Stimulated activated naive CD8-positive, alpha-beta T cell treated with anti-CD3 and anti-CD28 coated beads, Interleukin-15, Interleukin-2, amounts not matched to agents 100 ng/mL and 50 ng/mL, for 24 hours (primary cell): Measurements from ENCODE around the gene NOS1.
"Not testable (repeated sequence)": the region's sequence is repeated elsewhere in the genome, so short reads cannot be mapped to it uniquely, and the experiment has no call there.

ENCODE experiments used
- H3K27ac Mint-ChIP-seq: one replicate; pipeline ENCODE4 v1.8.0; 2021; ENCODE audit warnings: mild to moderate bottlenecking, mixed read lengths
- H3K27me3 Mint-ChIP-seq: one replicate; pipeline ENCODE4 v1.8.0; 2021; ENCODE audit warnings: mixed read lengths
- H3K36me3 Mint-ChIP-seq: one replicate; pipeline ENCODE4 v1.8.0; 2021; ENCODE audit warnings: low read depth, mixed read lengths
- H3K4me1 Mint-ChIP-seq: one replicate; pipeline ENCODE4 v1.8.0; 2021; ENCODE audit warnings: low read depth, mixed read lengths
- H3K4me3 Mint-ChIP-seq: one replicate; pipeline ENCODE4 v1.8.0; 2021; ENCODE audit warnings: mild to moderate bottlenecking, mixed read lengths
- H3K9me3 Mint-ChIP-seq: one replicate; pipeline ENCODE4 v1.8.0; 2021; ENCODE audit warnings: mixed read lengths

Gene NOS1

DNA sequence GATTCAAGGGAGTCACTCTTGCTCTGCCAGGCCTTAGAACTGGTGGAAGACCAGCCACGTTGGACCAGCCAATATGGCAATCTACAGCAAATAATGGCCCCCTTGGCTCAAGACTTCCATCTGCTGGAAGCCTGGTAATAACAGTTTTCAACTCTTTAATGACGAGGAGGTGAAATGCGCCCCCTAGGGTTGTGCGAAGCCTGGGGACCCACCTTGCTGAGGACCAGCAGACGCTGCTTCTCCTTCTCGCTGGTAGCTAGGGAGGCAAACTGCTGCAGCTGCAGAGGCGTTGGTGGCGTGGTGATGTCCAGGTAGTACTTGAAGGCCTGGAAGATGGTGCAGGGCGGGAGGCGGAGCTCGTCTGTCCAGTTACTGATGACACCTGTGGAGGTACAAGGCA lies 129.7 kb downstream of the NOS1 start:
- no peaks in the 10 kb centered on the region for H3K36me3 Mint-ChIP-seq
- H3K4me1 Mint-ChIP-seq, result no peaks in the 10 kb centered on the region
- no peak overlapping the region for H3K27ac Mint-ChIP-seq
- no peak overlapping the region for H3K4me3 Mint-ChIP-seq
- H3K9me3 Mint-ChIP-seq, result no peaks in the 10 kb centered on the region
- H3K27me3 Mint-ChIP-seq, result peaks cover 25% of the 10 kb centered on the region

DNA sequence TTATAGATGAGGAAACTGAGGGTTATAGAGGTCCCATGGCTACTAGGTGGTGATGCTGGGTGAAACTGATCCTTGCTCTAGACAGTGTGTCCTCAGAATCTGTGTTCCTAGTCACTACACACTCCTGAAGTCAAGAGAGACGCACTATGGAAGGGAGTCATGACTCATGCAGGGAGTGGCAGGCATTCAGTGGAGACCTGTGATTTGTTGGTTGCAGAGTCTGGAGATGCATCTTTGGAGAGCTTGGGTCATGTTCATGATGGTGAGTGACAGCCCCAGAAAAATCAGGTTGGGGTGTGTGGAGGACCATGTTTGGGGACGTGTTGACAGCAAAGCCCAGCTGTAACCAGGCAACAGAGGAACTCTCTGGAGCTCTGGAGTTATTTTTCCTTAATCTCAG lies 133.2 kb downstream of the NOS1 start:
- Mint-ChIP-seq H3K27ac (no peak overlapping the region), H3K36me3 (no peaks in the 10 kb centered on the region), H3K9me3 (no peaks in the 10 kb centered on the region), H3K4me1 (no peaks in the 10 kb centered on the region), H3K4me3 (no peak overlapping the region), H3K27me3 (peaks cover 15% of the 10 kb centered on the region)

DNA sequence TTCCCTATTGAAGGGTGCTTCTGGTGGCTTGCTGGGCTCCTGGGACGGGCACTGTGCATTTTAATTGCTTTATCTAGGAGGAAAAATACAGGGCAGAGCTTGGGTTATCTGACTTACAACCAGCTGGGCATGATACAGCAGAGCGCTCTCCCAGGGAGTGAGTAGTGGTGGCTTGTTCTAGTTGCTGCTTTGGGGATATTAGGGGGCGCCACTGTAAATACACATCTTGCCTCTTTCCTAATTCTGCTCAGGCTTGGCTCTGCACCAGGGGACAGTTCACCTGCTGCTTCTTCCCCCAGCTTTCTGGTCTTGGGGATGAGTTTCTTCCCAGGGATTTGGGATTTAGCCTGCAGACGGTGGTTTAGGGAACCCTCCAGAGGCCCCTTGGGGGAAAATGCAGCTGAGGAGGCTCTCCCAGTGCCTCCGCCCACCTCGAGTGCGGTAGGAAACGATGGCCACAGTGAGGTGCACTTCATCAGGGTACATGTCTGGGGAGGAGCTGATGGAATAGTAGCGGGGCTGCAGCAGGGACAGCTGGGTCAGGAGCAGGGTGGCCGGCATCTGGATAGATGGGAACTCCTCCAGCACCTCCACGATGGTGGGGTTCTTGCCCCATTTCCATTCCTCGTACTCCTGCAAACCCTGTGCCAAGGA lies 134.3 kb downstream of the NOS1 start:
- Mint-ChIP-seq H3K4me1 (no peaks in the 10 kb centered on the region), H3K27me3 (peaks cover 13% of the 10 kb centered on the region), H3K36me3 (no peaks in the 10 kb centered on the region), H3K4me3 (no peak overlapping the region), H3K27ac (no peak overlapping the region), H3K9me3 (no peaks in the 10 kb centered on the region)

DNA sequence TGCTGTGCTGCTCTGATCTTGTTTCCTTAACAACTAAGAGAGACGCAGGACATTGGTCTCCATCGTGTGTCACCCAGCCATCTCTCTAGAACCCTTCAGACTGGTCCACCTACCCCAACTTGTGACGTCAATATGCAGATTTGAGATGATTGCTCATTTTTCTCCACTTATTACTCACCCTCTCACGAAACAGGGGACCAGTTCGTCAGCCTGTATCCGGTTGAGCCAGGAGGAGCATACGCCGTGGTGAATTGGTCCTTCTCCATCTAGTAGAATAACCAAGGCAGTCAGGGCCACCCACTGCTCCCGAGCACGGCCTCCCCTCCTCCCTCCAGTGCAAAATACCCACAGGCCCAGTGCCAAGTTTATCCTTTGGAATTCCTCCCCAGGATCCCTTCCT lies 134.9 kb downstream of the NOS1 start:
- H3K27me3 Mint-ChIP-seq, result peaks cover 8% of the 10 kb centered on the region
- H3K4me1 Mint-ChIP-seq, result no peaks in the 10 kb centered on the region
- H3K27ac Mint-ChIP-seq, result no peak overlapping the region
- no peak overlapping the region for H3K4me3 Mint-ChIP-seq
- H3K36me3 Mint-ChIP-seq, result no peaks in the 10 kb centered on the region
- no peaks in the 10 kb centered on the region for H3K9me3 Mint-ChIP-seq

DNA sequence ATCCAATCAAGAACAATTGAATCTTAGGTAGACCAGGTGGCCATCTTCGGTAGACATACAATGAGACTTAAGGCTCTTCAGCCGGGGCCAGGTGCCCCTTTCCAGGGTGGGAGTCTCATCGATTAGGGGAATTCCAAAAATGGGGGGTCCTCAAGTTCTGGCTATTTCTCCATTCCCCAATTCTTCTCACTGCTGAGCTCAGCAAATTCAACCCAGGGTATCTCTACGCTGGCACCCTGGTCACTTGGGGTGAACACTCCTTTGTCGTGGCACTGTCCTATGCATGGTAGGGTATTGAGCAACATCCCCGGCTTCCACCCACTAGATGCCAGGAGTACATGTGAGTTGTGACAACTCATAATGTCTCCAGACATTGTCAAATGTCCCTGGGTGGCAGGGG lies 136.2 kb downstream of the NOS1 start:
- Mint-ChIP-seq H3K27ac (no peak overlapping the region), H3K4me1 (no peaks in the 10 kb centered on the region), H3K4me3 (no peak overlapping the region), H3K36me3 (no peaks in the 10 kb centered on the region), H3K27me3 (peaks cover 8% of the 10 kb centered on the region), H3K9me3 (no peaks in the 10 kb centered on the region)

DNA sequence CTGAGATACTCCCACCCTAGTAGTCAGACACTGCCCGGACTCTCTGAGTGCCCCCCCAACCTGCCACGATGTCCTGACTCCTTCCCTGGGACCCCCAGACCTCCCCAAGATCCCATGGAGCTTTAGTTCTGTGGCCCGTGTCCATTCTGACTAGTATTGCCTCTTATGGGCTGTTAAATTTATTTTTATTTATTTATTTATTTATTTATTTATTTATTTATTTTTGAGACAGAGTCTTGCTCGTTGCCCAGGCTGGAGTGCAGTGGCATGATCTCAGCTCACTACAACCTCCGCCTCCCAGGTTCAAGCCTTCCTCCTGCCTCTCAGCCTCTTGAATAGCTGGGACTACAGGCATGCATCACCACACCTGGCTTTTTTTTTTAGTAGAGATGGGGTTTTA lies 140.5 kb downstream of the NOS1 start:
- not testable (repeated sequence) for H3K9me3 Mint-ChIP-seq, H3K27ac Mint-ChIP-seq, H3K36me3 Mint-ChIP-seq, H3K4me1 Mint-ChIP-seq, H3K27me3 Mint-ChIP-seq, H3K4me3 Mint-ChIP-seq

DNA sequence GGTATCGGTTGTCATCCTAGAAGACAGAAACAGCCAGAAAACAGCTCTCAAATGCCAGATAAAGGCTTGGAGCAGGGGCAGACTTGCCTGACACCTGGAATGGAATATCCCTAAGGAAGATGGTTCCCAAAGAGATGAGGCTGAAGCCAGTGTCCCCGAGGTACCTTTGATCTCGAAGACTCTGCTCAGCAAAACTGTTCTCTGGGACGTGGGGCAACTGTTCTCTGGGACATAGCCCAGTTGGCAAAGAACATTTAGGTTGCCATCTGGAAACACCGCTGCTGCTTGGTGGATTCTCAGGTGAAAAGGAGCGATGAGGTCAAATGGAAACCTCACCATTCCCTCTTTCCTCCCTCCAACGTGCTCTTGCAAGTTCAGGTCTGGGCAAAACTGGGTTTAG lies 143.3 kb downstream of the NOS1 start:
- Mint-ChIP-seq H3K27me3 (peaks cover 4% of the 10 kb centered on the region), H3K4me1 (no peaks in the 10 kb centered on the region), H3K9me3 (no peaks in the 10 kb centered on the region), H3K36me3 (no peaks in the 10 kb centered on the region), H3K4me3 (no peak overlapping the region), H3K27ac (no peak overlapping the region)

DNA sequence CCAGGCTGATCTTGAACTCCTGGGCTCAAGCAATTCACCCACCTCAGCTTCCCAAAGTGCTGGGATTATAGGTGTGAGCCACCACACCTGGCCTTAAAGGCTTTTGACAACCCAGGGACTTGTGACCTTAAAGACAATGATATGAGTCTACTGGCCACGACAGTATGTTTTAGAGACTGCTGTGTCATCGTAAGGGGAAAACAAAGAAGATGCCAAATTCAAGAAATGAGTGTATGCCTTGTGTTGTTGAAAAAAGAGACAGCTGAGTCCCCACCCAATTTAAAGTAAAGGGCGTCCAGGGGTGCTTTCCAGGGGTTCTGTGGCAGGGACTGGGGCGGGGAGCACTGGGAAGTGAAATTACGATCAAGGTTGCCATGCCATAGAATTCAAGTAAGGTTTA lies 144.7 kb downstream of the NOS1 start:
- H3K36me3 Mint-ChIP-seq, result no peaks in the 10 kb centered on the region

DNA sequence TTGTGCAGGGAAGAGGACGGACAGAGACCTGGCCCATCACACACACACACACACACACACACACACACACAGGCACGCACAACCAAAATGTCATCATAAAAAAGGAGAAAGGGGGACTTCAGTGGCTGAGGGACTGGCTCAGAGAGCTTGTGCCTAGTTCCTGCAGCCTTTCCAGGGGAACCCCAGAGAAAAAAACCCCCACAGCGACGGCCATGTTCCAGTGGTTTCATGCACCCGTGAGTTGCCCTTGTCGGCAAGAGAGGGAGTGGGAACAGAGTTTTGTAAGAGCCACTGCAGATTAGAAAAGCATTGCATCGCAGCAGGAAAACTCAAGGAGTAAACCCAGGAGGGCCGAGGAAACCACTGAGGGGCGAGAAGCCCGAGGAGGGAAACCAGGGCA lies 146.6 kb downstream of the NOS1 start:
- no peak overlapping the region for H3K4me3 Mint-ChIP-seq
- no peak overlapping the region for H3K27ac Mint-ChIP-seq
- no peaks in the 10 kb centered on the region for H3K36me3 Mint-ChIP-seq
- peaks cover 11% of the 10 kb centered on the region for H3K27me3 Mint-ChIP-seq
- H3K4me1 Mint-ChIP-seq, result no peaks in the 10 kb centered on the region
- H3K9me3 Mint-ChIP-seq, result no peaks in the 10 kb centered on the region

More for the DNA sequence above, 144.7 kb downstream of the NOS1 start:
- no peaks in the 10 kb centered on the region for H3K9me3 Mint-ChIP-seq
- no peaks in the 10 kb centered on the region for H3K4me1 Mint-ChIP-seq
- H3K4me3 Mint-ChIP-seq, result no peak overlapping the region
- H3K27ac Mint-ChIP-seq, result no peak overlapping the region
- H3K27me3 Mint-ChIP-seq, result peaks cover 11% of the 10 kb centered on the region

DNA sequence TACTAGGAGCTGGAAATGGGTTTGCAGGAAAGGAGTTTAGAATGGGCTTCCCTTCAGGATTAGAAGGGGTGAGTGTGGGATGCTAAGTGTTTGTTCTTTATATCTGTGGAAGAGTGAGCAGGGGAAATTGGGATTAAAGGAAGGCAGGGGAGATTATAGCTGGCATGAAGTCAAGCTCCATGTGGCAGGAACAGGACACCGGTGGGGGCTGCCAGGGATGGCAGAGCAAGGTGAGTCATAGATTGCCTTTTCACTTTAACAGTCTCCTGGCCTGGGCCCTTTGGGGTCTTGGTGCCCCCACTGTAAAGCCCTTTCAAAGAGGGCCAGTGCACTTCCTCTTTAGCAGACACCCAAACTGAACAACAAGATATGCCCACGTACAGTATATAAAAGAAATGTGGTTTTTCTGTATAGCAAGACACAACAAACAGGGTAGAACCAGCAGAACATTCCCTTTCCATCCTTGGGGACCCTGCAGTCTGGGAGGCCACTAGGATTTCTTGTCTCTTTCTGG lies 148.1 kb downstream of the NOS1 start:
- Mint-ChIP-seq H3K4me3 (no peak overlapping the region), H3K9me3 (no peaks in the 10 kb centered on the region), H3K27ac (no peak overlapping the region), H3K4me1 (no peaks in the 10 kb centered on the region), H3K36me3 (no peaks in the 10 kb centered on the region), H3K27me3 (peaks cover 8% of the 10 kb centered on the region)

DNA sequence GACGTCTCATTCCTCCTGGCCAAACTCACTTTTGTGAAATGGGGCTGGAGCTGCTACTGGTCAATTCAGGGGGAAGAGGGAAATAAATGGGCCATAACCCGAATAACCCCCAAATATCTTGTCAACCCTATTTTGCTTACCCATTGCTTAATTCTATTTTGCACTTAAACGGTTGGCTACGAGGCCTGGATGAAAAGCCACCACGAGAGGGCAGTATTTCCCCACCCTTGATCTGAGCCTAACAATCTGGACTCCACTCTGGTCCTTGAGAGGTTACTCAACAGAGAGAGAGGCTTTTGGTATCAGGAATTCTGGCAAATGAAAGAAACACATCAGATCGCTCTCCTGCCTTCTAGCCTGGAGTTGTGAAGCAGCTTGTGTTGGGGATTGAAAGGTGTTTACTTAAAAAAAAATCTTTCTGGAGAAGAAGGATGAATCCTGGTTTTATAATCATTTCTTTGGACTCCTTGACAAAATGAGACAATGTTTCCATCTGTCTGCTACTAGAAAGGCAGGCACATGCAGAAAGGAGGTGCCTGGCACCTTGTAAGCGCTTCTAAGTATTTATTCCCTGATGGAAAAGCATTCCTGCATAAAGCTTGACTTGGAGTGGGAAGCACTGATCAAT lies 148.7 kb downstream of the NOS1 start:
- Mint-ChIP-seq H3K36me3 (no peaks in the 10 kb centered on the region), H3K4me1 (no peaks in the 10 kb centered on the region), H3K4me3 (no peak overlapping the region), H3K27me3 (peaks cover 8% of the 10 kb centered on the region), H3K9me3 (no peaks in the 10 kb centered on the region), H3K27ac (no peak overlapping the region)

DNA sequence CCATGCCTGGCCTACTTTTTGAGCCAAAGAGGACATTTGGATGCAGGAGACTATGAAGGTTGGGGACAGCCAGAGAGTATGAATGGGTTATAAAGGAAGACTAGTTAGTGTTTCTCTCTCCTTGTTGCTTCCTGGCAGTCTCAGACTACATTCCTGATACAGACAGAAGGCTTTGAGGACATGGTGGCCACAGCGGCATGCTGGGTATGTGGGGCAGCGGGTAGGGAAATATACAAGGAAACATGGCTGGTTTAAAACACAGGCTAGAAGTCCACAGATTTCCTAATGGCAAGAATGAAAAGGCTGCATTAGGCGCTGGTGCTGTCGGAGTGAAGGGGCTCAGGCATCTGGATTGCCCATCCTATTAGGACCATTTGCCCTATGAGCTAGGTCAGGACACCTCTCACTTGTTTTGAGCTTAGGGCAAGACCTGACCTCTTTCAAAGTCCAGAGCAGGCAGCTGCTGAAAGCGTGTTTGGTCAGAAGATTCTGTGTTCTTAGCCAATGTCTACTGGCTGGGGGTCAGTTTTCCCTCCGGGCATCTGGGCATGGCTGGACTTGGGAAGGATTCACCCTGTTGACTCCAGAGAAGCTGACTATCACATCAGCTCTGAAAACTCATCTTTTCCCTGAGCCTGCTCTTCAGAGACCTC lies 151.0 kb downstream of the NOS1 start:
- Mint-ChIP-seq H3K36me3 (no peaks in the 10 kb centered on the region), H3K27ac (no peak overlapping the region), H3K9me3 (no peaks in the 10 kb centered on the region), H3K4me1 (no peaks in the 10 kb centered on the region), H3K27me3 (peaks cover 11% of the 10 kb centered on the region), H3K4me3 (no peak overlapping the region)

DNA sequence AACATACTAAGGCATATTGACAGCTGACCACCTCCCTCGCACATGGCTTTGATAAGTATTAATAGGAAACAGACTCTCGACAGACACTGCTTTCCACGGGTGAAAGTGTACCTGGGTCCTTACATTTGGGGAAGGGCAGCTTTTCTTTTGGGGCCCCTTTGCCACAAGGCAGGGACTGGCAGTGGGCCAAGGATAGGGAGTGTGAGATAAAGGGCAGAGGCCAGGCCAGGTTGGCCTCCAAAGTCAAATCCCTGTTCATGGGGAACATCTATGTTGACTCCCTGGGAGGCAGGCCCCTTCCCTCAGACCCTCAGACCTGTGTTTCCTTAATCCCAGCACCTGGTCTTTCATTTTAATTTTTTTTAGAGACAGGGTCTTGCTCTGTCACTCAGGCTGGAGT lies 151.8 kb downstream of the NOS1 start:
- H3K27ac Mint-ChIP-seq, result no peak overlapping the region
- H3K36me3 Mint-ChIP-seq, result no peaks in the 10 kb centered on the region
- H3K27me3 Mint-ChIP-seq, result peaks cover 11% of the 10 kb centered on the region
- no peak overlapping the region for H3K4me3 Mint-ChIP-seq
- no peaks in the 10 kb centered on the region for H3K4me1 Mint-ChIP-seq
- no peaks in the 10 kb centered on the region for H3K9me3 Mint-ChIP-seq

DNA sequence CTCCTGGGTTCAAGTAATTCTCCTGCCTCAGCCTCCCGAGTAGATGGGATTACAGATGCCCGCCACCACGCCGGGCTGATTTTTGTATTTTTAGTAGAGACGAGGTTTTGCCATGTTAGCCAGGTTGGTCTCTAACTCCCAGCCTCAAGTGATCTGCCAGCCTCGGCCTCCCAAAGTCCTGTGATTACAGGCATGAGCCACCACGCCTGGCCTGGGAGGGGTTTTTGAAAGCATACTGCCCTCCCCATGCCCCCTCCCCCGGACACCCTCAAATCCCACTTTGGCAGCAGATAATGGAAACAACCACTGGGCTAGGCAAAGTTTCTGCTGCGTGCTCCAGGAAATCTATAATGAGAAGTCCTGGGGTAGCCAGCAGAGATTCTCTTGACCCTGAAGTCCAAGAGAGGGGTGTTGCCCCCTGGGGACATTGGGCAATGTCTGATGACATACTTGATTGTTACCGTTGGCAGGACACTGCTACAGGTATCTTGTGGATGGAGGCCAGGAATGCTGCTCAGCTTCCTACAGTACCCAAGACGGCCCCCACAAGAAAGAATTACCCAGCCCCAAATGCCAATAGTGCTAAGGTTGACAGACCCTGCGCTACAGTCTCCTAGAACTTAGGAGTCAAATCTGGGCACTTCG lies 152.5 kb downstream of the NOS1 start:
- peaks cover 11% of the 10 kb centered on the region for H3K27me3 Mint-ChIP-seq
- no peaks in the 10 kb centered on the region for H3K9me3 Mint-ChIP-seq
- H3K27ac Mint-ChIP-seq, result no peak overlapping the region
- no peak overlapping the region for H3K4me3 Mint-ChIP-seq
- H3K36me3 Mint-ChIP-seq, result no peaks in the 10 kb centered on the region
- no peaks in the 10 kb centered on the region for H3K4me1 Mint-ChIP-seq

DNA sequence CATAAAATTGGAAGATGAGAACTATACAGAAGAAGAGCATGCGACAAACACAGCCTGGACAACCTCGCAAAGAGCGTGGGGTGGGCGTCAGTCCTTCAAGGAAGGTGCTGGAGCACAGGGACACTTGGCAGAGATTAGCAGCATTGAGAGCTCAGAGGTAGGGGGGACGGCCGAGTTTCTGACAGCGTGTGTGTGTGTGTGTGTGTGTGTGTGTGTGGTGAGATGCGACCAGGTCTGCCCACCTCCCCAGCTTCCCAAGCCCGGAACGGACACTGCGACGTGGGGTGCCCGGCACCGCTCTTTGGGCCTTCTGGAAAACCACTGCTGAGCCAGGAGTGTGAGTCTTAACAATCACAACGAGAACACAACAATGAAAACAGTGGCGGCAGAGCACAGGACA lies 153.2 kb downstream of the NOS1 start:
- H3K27ac Mint-ChIP-seq, result no peak overlapping the region
- peaks cover 11% of the 10 kb centered on the region for H3K27me3 Mint-ChIP-seq
- H3K9me3 Mint-ChIP-seq, result no peaks in the 10 kb centered on the region
- H3K36me3 Mint-ChIP-seq, result no peaks in the 10 kb centered on the region
- H3K4me3 Mint-ChIP-seq, result no peak overlapping the region
- H3K4me1 Mint-ChIP-seq, result no peaks in the 10 kb centered on the region
